Measurements from ENCODE around the gene SLC41A3.
"Not testable (repeated sequence)": the region's sequence is repeated elsewhere in the genome, so short reads cannot be mapped to it uniquely, and the experiment has no call there.

The SLC41A3 gene

DNA sequence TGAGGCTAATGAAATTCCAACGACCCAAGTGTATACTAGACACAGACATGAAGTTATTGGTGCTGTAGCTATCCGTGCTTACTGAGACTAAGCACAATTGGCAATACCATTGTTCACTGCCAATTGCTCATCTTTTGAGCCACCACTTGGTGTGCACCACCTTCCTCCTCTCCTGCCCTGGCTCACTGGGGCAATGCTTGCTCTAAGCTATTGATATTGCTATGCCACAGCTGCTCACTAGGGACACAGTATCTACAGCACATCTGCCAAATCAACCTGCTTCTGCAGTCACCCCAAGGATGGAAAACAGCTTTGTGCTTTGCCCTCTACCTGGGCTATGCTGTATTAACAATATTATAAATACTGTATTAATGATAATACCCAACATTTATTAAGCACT, 99.0 kb downstream of the SLC41A3 start:
- DNase-seq: not testable (repeated sequence)

DNA sequence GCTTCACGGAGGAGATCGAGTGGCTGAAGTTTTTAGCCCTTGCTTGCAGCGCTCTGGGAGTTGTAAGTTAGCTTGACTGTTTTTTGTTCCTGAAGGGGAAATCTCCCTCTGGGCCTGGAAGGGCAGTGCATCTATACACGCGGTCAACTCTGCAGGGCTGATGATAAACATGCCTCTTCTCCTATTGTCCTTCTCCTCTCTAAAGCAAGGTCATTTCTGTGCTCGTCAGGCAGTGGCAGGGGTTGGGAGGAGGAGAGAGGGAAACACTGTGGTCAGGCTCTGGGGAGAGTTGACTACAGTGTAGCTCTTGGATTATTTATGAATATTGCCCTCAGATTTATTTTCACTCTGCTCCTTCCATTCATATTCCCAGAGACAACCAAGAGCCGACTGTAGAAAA, 106.8 kb downstream of the SLC41A3 start:
- not testable (repeated sequence) for DNase-seq

DNA sequence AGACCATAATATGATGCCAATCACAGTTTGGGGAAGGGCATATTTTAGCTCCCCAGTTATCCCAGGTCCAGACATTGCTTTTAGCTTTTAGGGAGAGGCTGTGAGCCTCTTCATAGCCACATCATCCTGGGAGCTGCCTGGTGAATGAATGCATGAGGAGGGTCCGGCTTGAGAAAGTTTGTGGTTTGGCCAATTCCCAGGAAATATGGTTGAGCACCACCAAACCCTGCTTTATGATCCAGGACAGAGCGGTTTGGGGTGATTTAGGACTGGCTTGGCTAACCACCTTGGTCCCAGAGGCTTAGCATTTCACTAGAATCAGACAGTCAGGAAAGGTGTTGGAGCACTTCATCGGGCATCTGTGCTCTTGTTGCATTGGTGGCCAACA, 107.9 kb downstream of the SLC41A3 start:
- not testable (repeated sequence) for DNase-seq

DNA sequence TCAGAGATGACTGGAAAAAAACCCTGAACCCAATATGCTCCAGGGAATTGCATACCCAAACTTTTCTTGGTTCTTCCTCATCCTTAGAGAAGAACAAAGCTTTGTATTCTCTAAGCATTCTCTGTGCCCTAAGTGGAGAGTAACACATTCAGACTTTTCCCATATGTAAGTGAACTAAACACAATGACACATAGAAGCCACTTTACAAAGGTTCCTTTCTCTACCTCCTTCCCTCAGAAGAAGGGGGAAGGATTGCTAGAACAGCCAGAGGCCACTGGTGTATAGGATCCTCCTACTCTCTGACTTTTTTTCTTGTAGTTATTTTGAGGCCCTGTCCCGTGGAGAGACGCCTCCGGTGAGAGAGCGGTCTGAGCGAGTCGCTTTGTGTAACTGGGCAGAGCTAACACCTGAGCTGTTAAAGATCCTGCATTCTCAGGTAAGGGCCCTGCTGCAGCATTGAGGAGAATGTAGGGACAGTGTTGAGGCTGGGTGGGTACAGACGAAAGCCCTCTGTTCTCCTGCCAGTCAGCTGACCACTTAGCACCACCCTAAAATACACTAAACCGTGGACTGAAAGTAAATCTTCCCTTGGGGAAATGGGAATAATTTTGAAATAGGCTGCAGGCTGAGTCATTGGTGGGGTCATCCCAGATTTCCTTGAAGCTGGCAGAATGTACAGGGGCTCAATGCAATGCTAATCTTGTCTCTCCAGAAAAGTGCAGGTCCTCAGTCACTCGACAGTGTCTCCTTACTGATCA, 108.5 kb downstream of the SLC41A3 start:
- not testable (repeated sequence) for DNase-seq

DNA sequence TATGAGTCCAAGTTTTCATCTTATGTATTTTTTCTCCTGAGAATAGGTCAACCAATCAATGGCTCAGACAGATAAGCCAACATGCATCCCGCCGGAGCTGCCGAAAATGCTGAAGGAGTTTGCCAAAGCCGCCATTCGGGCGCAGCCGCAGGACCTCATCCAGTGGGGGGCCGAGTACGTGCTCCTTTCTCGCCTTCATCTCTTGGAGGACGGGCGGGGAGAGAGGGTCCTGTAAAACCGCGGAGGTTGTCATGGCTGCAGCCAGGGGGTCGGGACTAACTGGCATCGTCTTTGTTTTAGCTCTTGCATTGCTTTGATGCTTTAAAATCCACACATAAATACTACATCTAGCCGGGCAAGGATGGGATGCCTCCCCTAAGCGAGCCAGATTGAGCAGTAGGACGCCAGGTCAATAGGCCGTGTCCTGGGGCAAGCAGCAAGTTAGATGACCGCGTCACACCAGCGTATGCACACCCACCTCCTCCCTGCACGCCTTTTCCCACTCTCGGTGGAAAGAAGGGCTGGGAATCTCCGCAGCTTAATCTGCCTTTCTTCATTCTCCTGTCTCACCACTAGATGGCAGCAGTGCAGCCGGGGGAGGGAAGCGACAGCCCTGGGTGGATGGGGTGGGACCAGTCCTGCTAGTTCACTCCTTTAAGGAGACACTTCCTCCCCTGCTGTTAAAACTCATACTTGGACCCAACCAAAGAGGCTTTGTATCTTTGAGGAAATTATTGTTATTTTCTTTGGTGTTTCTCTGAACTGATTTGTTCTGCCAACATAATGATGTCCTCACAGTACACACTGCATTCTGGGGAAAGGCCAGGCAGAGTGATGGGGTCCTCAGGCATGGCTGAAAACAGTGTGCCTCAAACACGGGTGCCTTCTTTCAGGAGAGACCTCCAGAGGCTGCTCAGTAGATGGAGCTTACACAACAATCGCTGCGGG, 111.7 kb downstream of the SLC41A3 start:
- DNase-seq: peak; percentile 47

DNA sequence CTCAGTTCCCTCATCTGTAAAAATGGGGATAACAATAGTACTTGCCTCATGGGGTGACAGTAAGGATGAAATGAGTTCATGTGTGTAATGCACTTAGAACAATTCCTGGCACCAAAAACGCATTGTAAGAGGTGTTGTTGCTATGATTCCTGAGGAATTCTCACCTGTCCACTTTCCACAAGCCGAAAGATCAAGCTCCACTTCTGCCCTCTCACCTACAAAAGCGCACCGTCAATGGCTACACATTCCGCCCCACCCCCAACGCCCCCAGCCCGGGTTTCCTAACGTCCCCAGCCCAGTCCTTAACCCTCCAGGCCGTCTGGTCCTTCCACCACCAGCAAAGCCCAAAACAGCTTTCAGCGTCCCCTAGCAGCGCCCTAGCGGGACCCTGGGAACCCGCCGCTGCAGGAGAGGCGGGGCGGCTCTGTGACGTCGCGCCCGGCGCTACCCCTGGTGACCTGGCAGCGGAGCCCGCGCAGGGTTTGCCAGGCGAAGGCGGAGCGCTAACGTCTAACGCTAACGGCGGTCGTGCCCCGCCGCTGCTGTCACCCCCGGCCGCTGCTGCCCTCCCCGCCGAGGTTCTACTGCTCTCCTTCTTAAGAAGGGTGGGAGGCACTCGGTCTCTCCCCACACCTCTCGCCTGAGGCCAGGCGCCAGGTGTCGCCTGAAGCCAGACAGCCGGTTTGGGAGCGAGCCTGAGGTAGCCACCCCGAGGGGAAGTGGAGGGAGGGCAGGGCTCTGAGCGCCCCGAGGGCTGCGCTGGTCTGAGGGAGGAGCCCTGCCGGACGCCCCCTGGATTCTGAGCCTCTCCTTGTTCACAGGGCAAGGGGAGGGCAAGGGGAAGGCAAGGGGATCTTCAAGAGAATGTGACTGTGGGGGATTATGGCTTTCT, 115.0 kb downstream of the SLC41A3 start, which contains the start of gene ROPN1B:
ROPN1B (plus strand) TSS at position 478 of the 892 bp plus-strand sequence. CDS start 2,877 bp downstream, outside the sequence.
- DNase-seq: not testable (repeated sequence)

DNA sequence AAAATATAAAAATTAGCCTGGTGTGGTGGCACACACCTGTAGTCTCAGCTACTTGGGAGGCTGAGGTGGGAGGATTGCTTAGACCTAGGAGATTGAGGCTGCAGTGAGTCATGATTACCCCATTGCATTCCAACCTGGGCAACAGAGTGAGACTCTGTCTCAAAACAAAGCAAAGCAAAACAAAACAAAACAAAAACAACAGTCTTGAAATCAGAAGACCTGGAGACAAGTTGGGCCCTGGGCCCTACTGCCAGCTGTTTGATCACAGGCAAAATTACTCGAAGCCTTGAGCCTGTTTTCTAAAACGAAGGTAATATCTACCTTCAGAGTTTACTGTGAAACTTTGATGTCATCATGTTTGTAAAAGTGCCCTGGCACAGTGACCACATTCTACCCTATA, 115.8 kb downstream of the SLC41A3 start:
- not testable (repeated sequence) for DNase-seq

DNA sequence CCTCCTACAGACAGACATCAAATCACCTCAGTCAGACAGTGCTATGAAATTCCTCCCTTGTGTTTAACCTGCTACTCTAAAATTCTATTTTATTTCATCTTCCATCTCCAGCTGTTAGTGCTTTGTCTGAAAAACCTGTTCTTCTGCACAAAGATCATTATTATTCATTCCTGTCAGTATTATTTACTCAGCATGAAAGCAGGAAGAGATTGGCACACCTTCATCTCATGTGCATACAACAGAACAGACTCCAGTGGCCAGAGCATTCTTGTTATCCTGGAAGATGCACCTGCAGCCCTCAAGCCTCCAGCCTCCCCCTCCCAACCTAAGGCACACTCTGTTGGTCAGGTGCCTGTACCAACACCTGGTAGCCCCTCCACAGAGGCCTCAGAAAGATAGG, 116.8 kb downstream of the SLC41A3 start:
- DNase-seq: no peak

DNA sequence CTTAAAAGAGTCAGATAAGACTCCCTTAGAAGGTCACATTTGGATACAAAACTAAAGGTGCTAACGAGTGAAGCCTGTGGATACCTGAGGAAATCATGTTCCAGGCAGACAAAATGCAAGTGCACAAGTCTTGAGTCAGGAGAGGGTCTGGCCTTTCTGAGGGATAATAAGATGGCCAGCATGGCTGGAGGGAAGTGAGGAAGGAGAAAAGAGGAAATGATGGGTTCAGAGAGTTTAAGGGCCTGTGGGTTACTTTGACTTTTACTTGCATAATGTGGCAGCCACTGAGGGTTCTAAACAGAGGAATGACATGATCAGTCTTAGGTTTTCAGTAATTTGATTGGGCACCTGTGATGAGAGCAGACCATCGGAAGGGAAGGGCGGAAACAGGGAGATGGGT, 118.4 kb downstream of the SLC41A3 start:
- no peak for DNase-seq

DNA sequence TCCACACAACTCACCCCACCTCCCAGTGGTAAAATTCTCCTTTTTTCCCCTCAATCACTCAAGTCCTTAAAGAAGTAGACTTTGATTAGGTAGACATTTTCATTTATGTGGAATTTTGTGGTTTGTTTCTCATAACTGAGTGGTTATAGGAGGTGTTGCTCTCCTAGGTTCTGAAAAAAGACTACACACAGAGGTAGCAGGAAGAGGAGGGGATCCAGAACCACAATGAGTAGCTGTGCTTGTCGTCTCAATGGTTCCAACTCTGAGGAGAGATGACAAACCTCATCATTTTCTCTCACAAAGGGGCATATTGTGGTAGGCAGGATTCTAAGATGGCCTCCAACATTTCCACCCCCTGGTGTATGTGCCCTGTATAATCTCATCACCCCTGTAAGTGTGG, 120.1 kb downstream of the SLC41A3 start:
- DNase-seq: not testable (repeated sequence)

DNA sequence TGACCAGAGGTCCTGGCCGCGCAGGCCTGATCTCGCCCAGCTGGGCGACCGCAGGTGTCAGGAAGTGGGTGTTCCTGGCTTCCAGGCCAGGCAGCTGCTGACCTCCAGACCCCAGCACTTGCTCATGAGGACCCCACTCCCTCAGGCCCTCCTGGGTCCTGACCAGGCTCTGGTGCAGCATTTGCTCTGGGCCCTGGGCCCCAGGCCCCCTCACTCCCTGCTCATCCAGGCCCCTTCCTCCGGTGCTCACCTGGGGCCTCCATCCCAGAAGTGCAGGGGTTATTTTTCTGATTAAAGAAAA, 122.7 kb downstream of the SLC41A3 start:
- DNase-seq: no peak

DNA sequence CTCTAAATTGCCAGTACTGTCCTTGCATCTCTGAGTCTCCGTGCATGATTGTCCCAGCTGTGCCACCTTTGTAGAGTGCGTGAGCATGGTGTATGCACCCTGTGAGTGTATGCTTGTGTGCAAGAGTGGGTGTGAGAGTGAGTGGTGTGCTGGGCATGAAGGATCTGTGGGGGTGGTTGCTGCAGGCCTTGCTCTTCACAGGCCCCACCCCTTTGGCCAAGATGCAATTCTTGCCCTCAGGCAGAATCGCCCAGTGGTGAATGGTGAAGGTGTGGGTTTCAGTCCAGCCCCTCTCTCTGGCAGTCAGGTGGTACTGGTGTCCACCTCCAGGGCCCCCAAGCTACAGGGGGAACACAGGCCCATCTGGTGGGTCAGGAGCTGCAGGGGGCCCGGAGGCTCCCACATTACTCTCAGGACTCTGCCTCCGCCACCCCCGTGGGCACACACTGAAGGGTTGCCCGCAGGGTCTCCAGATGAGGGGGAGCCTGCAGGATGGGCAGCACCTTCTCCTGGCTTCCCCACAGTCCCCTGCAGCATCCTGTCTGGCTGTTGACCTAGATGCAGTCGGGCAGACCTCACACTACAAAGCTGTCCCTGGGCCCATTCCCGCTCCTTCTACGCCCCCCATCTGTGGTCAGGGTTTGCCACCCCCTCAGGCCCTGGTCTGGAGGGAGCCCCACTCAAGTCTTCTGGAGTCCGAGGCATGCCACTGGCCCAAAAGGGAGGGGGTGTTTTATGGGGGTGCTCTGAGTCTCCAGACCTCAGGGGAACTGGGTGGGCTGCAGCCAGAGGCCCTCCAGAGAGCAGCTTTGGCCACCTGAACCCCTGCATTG, 123.3 kb downstream of the SLC41A3 start:
- DNase-seq: no peak

DNA sequence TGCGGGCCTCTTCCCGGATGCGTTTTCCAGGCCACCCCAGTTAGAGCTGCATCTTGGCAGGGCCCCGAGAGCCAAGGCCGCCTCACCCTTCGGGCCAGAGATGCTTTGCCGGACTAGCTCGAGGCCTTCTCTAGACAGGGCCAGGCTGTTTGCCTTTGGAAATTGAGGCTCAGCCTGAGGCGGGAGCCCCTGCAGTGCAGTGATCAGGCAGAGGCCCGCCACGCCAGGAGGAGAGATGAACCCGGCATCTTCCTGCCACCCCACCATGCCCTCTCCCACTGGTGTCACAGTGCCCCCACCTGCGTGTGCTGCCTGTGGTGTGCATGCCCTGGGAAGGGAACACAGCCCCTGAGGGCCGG, 123.9 kb downstream of the SLC41A3 start:
- DNase-seq: no peak

DNA sequence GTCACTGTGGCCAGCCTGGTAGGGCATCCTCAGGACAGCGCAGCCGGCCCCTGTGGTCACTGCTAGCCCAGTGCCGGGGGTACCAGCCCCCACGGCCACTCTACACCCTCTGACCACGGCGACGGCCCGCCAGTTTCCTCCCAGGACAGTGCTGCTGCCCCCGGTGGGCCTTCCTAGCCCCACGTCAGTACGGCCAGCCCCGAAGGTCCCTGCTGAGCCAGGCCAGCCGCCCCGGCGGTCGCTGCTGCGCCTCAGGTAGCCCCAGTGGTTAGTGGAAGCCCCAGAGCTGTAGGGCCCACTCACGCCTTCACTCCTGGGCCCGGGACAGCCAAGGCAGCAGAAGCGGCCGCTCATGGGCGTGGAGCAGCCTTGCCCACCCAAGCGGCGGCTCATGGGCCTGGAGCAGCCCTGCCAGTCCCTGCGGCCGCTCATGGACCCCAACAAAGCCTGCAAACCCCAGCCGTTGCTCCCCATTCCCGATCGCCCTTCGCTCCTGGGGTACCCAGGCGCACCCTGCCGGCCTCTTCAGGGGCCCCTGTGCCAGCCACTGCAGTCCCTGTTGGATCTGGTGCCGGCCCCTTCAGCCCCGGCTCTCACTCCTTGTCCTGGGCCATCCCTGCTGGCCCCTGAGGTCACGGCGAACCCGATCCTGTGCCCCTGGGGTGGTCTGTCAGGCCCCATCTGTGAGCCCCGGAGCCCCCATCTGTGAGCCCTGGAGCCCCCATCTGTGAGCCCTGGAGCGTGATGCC, 124.4 kb downstream of the SLC41A3 start:
- DNase-seq: no peak

DNA sequence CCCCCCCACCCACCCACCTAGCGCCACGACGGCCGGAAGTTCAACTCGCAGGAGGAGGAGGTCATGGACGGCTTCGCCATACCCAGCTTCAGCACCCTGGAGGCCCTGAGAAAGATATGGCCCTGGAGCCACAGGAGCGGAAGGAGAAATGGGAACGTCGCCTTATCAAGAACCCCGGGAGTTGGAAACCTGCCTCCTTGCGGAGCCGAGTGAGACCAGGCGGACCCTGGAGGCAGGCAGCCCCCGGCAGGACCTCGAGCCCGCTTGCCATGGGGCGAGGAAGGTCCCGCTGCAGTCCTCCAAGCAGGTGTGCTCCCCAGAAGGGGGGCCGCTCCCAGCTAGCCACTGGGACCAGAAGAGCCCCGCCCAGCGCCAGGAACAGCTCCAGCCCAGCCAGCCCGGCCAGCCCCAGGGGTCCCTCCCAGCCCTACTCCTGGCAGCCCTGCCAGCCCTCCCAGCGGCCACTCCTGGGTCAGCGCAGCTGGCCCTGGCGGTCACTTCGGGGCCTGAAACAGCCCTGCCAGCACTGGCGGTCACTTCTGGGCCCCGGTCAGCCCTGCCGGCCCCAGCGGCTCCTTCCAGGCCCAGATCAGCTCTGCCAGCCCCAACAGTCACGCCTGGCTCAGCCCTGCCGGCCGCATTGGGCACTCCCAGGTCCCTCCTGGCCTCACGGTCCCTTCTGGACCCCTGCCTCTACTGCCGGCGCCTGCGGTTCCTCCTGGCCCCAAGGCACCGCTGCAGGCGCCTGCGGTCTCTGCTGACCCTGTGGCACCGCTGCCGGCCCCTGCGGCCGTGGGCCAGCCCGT, 125.2 kb downstream of the SLC41A3 start:
- DNase-seq: no peak

DNA sequence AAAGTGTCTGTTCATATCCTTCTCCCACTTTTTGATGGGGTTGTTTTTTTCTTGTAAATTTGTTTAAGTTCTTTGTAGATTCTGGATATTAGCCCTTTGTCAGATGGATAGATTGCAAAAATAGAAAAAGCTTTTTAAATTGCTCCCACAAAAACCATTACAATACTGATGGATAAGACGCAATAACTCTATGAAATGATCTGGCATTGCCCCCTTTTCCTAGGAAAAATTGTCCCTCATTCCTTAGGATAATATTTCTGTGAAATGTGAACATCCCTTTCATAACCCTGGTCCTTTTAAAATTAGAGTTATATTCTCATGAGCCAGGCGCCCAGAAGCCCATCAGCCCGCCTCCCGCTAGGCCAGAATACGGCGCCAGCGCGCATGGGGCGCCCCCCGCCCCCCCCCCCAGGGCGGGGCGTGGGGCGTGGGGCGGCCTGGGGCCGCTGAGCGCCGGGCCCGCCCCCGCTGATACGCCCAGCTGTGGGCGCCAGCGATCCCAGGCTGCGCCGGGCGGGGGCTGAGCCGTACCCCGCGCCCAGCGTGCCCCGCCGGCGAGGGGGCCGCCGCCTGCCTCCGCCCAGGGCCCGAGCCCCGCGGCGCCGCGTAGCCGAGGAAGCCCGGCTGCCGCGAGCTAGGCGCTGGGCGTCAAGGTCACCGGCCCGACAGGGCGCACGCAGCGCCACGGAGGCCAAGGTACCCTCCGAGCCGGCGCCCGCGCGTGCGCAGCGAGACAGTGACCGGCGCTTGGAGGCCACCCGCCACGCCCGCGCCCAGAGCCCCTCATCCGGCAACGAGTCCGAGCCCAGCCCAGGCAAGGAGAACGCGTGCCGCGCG, 126.0 kb downstream of the SLC41A3 start:
- DNase-seq: no peak

DNA sequence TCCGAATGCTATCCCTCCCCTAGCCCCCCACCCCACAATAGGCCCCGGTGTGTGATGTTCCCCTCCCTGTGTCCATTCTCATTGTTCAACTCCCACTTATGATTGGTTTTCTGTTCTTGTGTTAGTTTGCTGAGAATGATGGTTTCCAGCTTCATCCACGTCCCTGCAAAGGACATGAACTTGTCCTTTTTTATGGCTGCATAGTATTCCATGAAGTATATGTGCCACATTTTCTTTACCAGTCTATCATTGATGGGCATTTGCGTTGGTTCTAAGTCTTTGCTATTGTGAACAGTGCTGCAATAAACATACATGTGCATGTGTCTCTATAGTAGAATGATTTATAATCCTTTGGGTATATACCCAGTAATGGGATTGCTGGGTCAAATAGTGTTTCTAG, 126.9 kb downstream of the SLC41A3 start:
- DNase-seq: not testable (repeated sequence)
